ENCODE data around the gene IZUMO1.

Gene IZUMO1

GRCh38 chr19:48740164-48740972 is 6.3 kb downstream of the IZUMO1 start, which contains the start of gene RASIP1:
Gene RASIP1, minus strand, starts transcription at chr19:48740610. Its CDS starts 328 bp downstream, at chr19:48740282.
- H3K4me3 ChIP-seq (ENCODE audit: low read length) = no peak within 1 kb of the TSS
- DNase-seq (ENCODE audit: low read depth, low spot score) = no peak

- no peak for DNase-seq (ENCODE audit: low read depth, low spot score)
- H3K4me3 ChIP-seq (ENCODE audit: low read length) = peak overlapping the region; percentile 38; the same call in 1 of the 2 replicates
These were observed 7.1 kb downstream of the IZUMO1 start for GRCh38 chr19:48739404-48740163.

- peak; percentile 73 for DNase-seq (ENCODE audit: low read depth, low spot score)
- H3K4me3 ChIP-seq (ENCODE audit: low read length) = peak overlapping the region; percentile 38
These were observed 7.9 kb downstream of the IZUMO1 start for GRCh38 chr19:48738557-48739403.

- no peak for DNase-seq (ENCODE audit: low read depth, low spot score)
- H3K4me3 ChIP-seq (ENCODE audit: low read length) = no peak overlapping the region
These were observed 9.2 kb downstream of the IZUMO1 start for GRCh38 chr19:48737360-48737998.

DNA sequence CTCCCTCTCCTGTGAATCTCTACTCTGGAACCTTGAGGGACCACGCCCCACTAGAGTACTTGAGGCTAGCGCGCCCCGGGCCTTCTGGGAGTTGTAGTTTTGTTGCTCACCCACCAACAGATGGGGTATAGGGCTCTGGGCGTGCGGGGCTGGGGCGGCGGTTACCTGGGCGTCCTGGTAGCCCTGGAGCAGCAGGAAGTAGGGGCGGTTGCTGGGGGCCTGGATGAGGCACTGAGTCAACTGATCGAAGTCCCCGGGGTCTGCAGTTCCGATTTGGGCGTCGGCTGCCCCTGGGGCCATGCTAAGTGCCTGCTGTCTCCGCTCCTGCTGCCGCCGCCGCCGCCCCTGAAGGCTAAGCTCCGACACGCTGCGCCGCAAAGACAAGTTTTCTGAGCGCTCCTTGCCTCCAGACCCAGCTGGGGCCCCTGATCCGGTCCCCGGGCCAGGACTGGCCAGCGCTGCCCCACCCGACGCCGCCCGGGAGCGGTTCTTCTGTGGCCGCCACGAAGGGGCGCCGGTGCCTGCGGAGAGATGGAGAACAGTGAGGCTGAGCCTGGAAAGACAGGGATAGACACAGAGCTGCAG is 11.6 kb downstream of the IZUMO1 start:
- no peak for DNase-seq (ENCODE audit: low read depth, low spot score)

DNA sequence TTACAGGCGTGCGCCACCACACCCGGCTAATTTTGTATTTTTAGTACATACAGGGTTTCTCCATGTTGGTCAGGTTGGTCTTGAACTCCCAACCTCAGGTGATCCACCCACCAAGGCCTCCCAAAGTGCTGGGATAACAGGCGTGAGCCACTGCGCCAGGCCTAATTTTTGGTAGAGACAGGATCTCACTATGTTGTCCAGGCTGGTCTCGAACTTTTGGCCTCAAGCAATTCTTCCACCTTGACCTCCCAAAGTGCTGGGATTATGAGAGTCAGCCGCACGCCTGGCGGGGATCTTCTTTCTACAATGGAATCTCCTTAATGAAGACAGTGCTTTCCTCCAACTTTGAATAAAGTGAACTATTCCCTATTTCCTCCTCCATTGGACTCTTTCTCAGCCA is 12.1 kb downstream of the IZUMO1 start:
- H3K4me3 ChIP-seq (ENCODE audit: low read length) = no peak overlapping the region
- DNase-seq (ENCODE audit: low read depth, low spot score) = no peak

More for the DNA sequence above, 11.6 kb downstream of the IZUMO1 start:
- no peak overlapping the region for H3K4me3 ChIP-seq (ENCODE audit: low read length)

GRCh38 chr19:48731452-48731851 is 15.3 kb downstream of the IZUMO1 start:
- no peak overlapping the region for H3K4me3 ChIP-seq (ENCODE audit: low read length)
- no peak for DNase-seq (ENCODE audit: low read depth, low spot score)

- no peak overlapping the region for H3K4me3 ChIP-seq (ENCODE audit: low read length)
- no peak for DNase-seq (ENCODE audit: low read depth, low spot score)
These were observed 17.6 kb downstream of the IZUMO1 start for GRCh38 chr19:48728911-48729664.

DNA sequence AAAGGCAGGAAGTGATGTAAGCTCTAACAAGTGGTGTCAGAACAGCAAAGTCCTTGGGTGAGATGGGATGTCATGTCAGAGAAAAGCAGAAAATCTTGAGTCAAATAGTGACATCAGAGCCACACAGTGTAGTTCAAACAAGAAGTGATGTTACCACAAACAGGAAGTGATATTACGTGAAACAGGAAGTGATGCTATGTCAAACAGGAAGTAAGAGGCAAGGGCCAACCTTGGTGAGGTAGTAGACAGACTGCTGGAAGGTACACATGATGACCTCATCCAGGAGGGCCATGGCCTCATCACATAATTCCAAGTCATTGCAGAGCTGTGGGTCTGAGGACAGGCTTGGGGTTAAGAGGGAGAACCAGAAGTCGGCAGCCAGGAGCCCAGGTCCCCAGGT is 20.2 kb downstream of the IZUMO1 start:
- DNase-seq (ENCODE audit: low read depth, low spot score) = peak; percentile 66
- H3K4me3 ChIP-seq (ENCODE audit: low read length) = no peak overlapping the region

- H3K4me3 ChIP-seq (ENCODE audit: low read length) = peak overlapping the region; percentile 9; the same call in 1 of the 2 replicates
- peak; percentile 92 for DNase-seq (ENCODE audit: low read depth, low spot score)
These were observed 21.6 kb downstream of the IZUMO1 start for GRCh38 chr19:48724796-48725753.

GRCh38 chr19:48722196-48722708 is 24.5 kb downstream of the IZUMO1 start:
- H3K4me3 ChIP-seq (ENCODE audit: low read length) = no peak overlapping the region
- DNase-seq (ENCODE audit: low read depth, low spot score) = no peak

GRCh38 chr19:48720613-48721296 is 26.0 kb downstream of the IZUMO1 start:
- H3K4me3 ChIP-seq (ENCODE audit: low read length) = peak overlapping the region; percentile 70
- DNase-seq (ENCODE audit: low read depth, low spot score) = peak; percentile 99

DNA sequence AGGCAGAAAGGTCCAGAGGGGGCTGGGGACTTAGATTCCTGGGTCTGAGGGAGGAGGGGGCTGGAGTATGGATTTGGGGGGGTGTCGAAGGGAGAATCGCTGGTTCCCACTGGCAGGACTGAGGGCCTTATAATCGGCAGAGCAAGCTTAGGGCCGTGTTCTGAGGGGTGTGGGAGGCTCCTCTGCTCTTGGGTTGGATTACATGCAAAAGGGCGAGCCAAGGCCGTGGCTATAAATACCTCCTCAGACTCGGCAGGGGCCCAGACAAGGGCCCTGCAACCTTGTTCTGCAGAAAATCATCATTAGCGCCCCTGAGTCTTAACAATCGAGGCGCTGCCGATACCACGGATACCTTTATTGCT is 26.5 kb downstream of the IZUMO1 start:
- peak overlapping the region; percentile 70 for H3K4me3 ChIP-seq (ENCODE audit: low read length)

GRCh38 chr19:48719263-48720171 is 27.2 kb downstream of the IZUMO1 start, which contains the start of gene MAMSTR:
Gene MAMSTR, minus strand, starts transcription at chr19:48719725. Its CDS starts 694 bp downstream, at chr19:48719031.
- H3K4me3 ChIP-seq (ENCODE audit: low read length) = peak within 1 kb of the TSS; percentile 70
- no peak for DNase-seq (ENCODE audit: low read depth, low spot score)

More for the DNA sequence above, 26.5 kb downstream of the IZUMO1 start:
- DNase-seq (ENCODE audit: low read depth, low spot score) = no peak

DNA sequence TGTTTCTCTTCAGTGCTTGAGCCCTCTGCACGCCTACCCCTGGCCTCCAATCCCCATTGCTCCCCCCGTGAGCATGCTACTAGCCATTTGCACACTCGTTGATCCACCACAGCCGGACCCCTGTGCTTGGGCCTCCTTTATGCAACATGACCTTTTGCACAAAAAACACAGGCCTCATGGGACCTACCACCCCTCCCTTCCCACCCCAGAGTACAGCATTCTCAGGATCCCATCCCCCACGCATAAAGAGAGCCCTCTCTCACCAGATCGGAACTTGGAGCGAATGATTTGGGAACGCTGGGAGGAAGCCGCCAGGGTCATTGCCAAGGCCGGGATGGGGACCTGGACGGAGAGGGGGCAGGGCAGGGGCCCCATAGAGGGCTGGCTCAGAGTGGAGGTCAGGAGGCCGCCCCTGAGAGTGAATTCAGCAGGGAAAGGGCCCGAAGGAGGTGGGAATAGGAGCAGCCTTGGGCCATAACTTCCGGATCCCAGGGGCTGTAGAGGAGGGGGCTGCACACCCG is 27.9 kb downstream of the IZUMO1 start:
- no peak for DNase-seq (ENCODE audit: low read depth, low spot score)
- no peak overlapping the region for H3K4me3 ChIP-seq (ENCODE audit: low read length)

All from Jurkat, Clone E6-1 (cell line).